HTERT RPE-1 (cell line): ENCODE results near the gene LRRC4.

Experiments
- in situ Hi-C: fragments of 300-500 bp; cut with MboI; formaldehyde crosslinking; loops from 4 replicates; pipeline ENCODE4 v1.14.3; 2020; ENCODE audit warnings: low sequenced_read_pairs

The LRRC4 gene

DNA sequence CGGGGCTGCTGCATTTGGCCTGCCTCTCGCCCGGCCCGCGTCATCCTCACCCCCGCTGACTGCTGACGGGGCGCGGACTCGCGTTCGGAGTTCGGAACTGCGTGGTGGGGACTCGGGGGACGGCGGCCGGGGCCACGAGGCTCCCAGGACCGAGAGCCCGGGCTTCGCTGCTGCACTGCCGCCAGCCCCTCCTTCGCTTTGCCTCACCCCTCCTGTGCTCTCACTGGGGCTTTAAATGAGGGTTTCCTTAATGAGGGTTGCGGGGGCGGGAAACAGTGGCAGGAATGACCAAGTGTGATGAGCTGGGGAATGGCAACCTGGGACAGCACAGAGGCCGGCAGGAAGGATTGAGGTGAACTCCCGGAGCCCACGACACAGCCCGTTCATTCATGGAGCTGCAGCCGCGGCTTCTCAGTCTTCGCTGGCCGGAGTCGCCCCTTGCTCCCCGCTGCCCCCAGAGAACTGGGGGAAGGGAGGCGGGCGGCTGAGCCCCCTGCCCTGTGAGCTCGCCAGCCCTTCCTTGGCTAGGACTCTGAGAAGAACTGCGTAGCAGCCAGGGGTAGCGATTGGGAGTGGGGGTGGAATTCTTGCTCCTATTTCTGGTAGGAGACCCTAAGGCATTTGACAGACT is 1.5 kb upstream of the LRRC4 start:
- in situ Hi-C loops, result no loop called here

DNA sequence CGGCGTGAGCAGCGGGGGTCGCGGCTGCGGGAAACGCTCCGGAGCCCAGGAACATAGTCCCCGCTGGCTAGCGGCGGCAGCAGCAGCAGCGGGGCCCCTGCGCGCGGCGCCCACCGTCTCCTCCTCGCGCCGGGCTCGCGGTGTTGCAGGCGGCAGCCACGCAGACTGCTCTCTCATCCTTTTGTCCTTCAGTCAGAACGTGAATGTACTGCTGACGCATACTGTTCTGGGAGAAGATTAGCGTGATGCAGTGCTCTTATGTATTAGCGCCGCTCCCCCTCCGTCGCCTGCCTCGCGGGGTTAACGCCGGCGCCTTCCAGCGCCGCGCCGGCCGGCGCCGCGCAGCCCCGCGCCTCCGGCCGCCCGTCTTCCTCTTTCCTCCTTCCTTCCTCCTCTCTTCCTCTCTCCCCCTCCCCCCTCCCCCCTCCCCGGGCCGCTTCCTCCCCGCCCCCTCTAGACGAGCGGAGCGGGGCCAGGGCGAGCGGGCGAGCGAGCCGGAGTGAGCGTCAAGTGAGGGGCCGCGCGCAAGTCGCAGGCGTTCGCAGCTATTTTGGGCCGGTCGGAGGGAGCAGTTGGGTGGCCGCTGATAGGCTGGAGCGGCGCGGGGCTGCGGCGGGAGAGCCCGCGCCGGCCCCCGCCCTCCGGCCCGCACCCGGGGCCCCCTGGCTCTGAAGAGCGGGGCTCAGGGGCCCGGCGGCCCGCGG is 816 bp upstream of the LRRC4 start:
- in situ Hi-C loops, result no loop called here

DNA sequence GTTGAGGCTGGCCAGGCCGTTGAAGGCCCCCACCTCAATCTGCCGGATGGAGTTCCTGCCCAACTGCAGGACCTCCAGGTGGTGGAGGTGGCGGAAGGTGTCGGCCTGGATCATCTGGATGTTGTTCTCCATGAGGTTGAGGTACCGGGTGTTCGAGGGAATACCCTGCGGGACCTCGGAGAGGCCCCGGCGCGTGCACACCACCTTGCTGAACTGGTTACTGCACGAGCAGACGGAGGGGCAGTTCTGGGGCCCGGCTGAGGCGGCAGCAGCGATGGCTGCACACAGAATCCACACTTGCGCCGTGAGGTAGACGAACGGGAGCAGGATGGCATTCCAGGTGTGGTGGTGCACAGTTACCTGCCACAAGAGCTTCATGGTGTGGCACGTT is 979 bp downstream of the LRRC4 start:
- in situ Hi-C loops, result no loop called here

DNA sequence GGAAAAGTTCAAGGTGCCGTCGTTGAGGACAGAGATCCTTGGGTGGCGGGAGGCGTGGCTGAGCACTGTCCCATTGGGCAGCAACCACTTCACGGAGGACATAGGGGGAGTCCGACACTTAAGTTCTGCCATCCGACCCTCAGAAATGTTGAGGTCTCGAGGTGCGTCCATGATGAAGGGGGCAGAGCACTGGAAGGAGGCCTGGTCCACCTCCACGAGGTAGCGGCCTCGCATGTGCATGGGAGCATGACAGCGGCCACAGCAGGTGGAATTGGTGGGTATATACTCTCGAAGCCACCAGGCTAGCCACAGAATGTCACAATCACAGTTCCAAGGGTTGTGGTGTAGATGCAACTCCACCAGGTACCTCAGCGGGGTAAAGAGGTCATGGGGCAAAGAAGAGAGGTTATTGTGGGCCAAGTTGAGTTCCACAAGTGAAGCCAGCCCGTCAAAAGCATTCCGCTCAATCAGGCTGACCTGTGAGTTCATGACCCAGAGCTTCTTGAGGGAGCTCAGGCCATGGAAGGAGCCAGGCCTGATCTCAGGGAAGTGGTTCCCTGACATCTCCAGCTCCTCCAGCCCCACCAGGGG is 1.7 kb downstream of the LRRC4 start:
- in situ Hi-C loops, result no loop called here

DNA sequence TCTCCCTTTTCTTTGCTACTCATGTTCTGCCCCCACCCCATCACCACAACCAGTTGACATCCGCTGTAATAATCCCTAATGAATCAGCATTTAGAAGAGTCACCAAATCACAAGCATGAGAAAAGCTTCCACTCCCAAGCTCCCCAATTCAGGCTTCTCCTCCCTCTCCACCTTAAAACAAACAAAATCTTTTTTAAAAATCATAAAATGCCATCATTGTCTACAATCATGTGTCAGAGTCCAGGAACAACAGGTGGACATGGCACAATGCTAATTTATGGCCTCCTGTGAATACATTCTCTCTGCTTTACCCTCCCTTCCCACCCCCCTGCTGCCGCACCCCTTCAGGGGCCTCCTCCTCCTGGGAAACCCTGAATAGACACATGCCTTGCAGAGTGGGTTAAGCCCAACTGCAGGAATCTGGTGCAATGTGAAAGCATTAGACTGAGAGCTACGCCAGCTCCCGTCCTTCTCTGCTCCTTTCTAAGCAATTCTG is 3.7 kb downstream of the LRRC4 start:
- in situ Hi-C loops, result no loop called here

DNA sequence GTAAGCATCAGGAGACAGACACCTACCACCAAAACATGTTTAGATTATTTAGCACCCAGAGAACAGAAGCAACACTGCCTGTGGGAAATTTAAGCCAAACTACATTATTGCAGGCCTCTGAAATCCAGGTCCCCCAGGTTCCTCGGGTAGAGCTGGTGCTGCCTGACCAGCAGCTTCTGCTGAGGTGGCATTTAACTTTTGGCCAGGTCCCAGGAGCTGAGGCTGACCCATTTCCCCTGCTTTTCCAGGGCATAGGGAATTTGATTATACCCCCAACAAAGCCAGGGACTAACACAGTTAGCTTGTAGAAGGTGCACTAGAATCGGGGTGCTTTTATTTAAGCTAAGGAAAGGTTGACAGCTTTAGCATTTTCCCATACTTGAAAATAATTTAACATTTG is 4.7 kb downstream of the LRRC4 start:
- in situ Hi-C loops, result no loop called here

DNA sequence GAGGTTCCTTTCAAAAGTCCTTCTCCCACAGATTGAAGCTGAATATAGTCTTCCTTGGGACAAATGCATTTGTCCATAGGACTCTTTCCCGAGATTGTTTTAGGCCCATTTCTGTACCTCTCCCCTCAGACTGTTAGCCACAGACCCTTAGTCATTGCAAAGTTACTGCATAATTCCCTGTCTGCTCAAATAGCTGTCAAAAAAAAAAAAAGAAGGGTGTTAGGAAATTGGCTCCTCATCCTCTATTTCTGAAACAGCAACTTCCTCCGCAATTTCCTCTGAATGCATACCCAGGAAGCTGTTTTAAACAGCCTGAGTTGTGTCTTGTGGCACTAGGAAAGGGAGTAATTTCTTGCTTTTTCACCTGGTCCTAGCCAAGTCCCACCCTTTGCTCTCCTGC is 5.4 kb downstream of the LRRC4 start:
- in situ Hi-C loops, result no loop called here

DNA sequence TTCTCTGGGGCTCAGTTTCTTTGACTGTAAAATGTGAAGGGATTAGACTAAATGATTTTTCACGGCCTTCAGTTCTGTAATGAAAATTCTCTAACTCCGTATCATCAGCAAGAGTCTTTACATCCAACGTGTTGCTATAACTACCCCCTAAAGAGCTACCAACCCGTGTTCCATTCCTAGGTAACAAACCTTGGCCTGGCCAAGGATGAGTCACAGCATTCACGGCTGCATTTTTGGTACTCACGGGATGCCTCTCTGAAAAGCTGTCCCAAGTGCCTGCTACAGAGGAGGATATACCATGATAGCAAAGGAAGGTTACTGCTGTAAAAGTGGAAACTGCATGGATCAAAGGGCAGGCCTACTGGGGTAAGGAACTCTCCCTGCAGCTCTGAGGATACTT is 5.9 kb downstream of the LRRC4 start:
- in situ Hi-C loops, result no loop called here

DNA sequence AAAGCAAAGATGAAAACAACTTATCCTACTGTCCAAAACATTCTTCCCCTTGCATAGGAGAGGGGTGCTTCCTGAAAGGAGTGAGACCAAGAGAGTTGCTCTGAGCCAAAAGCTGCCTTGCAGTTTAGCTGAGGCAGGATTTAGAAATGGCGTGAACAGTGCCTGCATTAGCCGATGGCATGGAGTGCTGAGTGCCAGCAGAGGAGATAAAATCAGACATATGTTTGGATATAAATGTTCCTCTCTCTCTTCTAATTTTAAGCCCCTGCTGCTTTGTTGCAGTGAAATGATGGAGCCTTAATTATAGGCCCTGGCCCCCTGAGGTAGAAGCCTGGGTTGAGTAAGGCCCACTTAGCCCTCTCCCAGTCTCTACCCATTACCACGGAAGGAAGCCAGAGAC is 7.1 kb downstream of the LRRC4 start:
- in situ Hi-C loops, result no loop called here

DNA sequence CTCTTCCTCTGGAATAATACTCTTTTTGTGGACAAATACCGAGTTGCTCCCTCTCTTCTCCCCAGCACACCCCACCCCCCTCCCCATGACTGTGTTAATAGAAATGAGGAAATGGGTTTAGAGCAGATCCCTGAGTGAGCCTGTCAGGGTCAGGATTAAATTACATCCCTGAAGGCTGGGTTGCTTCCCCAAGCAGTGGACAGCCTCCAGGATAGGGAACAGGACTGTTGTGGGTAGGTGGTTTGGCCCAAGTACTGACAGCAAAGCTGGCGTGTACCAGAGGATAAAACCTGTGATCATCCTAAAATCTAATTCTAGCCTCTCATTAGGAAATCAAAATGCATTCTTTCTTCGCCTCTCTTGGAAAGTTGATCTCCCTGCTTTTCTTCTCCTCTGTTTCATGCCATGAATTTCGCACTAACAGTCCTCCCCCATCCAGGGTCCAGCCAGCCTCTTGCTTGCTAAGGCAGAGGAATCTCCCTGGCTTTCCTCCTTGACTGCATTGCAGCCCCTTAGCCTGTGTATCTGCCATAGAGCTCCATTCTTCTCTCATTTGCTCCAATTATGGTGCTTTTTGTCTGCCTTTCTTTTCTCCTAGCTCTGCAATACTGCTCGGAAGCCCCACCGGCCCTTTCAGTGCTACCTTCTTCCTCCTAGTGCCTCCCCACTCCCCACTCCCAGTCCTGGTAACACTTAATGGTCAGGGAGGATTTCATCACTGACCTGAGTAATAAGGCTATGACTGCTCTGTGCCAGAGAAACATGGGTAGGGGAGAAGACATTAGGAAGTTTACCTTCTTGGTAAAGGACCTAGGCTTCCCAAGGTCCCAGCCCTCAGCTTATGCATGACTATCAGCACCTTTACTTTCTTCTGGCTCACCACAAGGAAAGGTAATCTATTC is 8.4 kb downstream of the LRRC4 start:
- in situ Hi-C loops, result no loop called here

DNA sequence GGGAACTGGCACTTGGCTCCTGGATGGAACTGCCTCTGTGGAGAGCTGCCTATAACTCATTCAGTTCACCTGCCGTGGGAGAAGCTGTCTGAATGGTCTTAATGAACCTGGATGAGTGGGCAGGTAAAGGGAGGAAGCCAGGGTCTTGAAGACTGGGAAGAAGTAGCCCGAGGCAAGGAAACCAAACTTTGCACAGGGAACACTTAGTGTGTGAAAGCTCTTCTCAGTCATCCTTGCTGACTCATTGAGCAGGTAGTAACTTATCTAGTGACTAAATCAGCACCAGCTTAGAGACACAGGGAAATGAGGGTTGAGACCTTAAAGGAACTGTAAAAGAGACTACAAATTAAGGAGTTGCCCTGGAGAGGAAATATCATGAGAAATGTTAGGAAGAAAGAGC is 9.9 kb downstream of the LRRC4 start:
- in situ Hi-C loops, result no loop called here

DNA sequence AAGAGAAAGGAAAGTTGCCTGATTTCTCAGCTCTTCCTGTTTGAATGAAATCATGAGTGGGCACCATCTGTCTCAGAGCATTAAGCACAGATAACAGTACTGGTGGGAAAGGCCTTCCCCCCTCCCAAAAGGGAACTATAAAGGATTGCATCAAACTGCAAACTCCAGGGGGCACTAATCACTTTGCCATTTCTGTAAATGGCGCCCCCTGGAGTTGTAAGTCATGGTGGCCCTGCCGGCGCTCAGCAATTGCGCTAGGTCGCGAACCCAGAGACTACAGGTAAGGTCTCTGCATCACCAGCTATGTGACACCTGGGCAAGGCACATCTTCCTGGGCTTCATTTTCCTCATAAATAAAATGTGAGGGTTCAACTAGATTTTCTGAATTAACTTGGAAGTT is 11.1 kb downstream of the LRRC4 start:
- in situ Hi-C loops, result no loop called here

DNA sequence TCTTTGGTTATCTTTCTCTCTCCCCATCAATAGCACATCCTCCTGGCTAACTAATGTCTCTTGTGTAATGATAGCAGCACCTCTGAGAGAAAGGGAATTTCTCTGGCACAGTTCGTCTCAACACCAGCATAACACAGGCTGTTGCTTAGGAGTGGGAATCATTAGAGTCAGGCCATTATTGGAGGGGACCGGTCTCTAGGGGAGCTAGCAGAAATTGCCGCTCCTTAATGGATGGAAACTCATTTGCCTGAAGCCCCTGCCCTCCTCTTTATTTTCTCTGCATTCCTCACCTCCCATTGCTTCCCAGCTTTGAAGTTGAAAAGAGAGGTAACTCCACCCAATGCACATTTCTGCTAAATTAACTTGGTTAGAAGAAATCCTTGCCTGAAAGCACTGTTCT is 11.9 kb downstream of the LRRC4 start:
- in situ Hi-C loops, result no loop called here

DNA sequence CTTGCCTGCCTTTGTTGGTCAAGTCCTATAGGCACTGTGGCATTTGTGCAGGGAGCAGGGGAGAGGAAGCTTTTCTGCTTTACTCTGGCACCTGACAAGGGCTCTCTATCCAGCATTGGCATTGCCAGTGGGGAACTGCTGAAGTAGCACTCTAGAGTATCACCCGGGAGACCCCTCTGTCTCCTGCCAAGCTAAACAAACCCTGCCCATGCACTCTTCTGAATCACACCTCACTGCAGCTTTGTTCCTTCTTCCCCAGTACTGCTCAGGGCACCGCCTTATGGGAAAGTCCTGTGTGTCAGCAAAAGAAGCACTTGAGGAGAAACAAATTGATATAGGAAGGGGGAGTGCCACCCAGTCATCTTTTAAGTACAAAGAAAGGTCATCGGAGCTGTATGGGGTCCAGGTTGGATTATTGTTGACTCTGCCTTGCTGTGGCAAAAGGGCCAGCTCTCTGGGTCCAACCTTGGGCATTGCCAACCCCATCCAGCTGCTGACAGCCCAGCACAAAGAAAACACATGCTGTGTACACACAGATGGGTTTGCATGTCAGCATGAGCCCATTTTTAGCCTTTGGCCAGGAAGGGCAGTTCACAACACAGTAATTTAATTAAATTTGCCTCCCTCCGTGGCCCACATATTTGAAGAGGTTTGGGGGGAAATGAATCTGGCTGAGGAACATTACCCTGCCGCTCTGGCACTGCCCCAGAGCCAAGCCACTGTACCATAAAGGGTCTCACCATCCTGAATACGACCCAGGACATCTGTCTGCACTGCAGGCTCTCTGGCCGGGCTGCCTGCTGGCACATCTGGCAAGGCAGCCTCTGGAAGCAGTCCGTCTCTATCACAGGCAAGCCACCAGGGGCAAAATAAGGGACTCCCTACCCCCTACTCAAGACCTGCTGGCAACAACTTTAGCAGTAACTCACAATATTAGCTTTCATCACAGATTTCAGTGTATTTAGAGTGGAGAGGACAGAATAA is 13.1 kb downstream of the LRRC4 start:
- in situ Hi-C loops, result no loop called here

DNA sequence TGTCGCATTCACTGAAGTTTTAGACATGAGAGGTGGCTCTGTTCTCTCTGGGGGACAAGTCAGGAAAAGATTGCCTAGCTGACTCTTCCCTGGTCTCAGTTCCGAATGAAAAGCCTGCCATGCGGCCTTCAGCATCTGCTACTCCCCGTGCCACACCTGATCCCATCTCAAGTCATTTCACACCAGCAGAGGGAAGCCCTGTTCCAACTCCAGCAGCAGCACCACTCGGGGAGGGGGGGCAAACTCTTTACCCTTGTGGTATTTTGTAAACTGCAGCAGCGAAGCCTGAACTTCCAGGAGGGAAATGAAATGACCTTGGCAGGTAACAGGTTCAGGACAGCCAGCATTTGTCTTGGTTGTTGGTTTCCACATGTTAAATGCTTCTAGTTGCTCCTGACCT is 13.8 kb downstream of the LRRC4 start:
- in situ Hi-C loops, result no loop called here

DNA sequence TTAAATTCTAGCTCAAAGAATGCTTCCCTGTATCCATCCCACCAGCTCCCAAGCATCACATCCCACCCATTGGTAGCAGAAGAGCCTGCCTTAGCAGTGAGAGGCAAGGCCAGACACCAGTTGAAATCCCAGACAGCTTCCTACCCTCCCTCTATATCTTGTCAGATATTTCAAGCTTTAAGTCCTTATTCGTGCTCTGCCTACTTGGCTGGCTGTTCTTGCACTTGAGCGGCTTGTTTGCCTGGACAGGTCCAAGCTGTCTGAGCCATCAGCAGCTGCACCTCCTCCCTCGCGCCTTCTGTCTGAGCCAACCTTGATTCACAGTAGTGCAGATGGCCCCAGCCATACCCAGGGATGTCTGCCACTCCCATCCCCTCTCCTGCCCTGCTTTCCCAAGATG is 16.4 kb downstream of the LRRC4 start:
- in situ Hi-C loops, result no loop called here

DNA sequence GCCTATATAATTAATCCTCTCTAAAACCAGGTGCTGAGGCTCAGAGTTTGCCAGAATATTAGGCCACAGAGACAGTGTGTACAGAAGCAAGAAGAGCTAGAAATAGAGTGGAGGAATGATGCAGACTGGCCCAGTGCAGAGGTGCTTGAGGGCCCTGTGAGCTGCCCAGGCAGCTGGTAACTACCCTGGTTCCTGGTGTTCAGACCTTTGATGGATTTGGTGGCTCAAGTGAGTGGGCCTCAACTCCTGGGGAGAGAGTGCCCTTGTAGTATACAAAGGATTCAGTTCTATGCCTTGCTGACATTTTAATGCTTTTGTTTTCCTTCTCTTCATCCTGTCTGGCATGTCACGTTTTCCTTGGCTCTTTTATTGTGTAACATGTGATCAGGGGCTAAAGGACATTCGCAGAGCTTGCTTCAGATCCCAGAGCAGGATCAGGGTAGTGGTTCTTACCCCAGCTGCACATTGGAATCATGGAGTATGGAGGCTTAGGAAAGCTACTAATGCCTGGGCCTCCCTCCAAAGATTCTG is 20.0 kb downstream of the LRRC4 start:
- in situ Hi-C loops, result no loop called here

DNA sequence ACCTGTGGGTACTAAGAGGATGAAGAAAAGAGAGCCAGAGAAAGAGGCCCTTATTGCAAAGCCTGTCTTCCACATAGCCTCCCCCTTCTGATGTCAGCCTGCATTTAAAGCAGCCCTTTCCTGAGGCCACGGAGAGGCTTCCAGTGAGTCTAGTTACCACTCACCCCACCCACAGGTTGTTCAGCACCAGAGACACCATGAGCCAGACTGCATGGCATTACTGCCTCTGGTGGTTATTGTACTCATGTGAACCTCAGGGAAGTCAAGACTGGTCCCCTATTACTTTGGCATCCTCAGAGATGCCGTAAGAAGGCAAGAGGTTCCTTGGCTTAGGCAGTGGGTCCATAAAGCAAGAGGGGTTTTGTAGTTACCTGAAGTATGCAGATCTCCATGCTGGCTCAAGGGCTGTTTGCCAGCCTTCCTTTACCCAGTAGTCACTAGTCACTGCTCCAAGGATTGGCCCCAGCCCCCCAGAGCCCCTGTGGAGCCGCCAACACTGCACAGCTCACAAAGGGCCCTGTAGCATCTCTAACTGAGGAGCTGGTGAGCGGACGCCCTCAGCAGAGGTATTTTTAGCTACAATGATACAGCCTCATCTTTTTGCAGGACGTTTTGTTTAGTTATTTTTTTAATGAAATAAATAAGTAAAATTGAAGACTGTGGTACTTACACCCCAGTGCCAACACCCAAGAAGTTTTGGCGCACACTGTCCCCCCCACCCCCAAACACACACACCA is 20.7 kb downstream of the LRRC4 start:
- in situ Hi-C loops, result no loop called here

DNA sequence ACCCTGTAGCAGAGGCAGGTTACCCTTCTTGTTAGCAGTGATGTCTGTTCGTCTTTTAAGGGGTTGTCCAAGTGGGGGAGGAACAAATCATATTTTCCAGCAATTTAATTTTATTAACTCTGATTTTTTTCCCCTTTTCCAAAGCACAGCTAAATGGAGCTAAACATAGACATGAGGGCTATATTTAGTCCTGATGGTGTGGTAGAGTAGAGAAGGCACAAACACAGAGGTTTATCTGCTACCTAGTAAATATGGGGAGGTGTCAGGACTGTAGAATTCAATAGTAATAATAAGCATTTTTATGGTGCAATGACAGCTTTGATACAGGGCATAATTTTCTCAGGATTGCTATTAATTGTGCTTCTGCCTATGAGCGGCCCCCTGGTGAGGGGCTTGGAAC is 22.5 kb downstream of the LRRC4 start:
- in situ Hi-C loops, result no loop called here
